ENCODE data around the gene SEC14L2. TPM values are rescaled to one million over a fixed set of nuclear protein-coding genes. Genes with fewer than 3 reads are reported as not detected.

Gene SEC14L2
- total and polyA plus RNA-seq, 2 experiments from 2014 or later = 23.3 to 41.9 TPM

DNA sequence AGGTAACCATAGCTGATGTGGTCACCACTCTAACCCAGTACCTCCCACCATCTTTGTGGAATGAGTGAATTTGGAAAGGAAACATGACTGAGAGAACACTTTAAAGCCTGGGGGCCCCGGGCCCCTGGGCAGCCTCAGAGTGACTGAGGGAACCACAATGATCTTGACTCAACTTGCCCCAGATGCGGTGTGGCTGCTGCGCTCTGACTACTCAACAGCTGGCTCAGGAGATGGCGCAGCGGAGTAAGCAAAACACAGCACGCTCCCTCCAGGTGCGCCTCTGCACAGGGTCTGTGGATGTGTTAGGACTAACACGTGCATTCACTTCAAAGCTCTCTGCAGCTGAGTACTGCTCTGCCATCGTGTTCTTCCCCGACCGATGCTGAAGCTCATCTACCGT, 15.6 kb upstream of the SEC14L2 start:
- Histone ChIP-seq H3F3A (ENCODE audit: insufficient read depth) (no peaks in the 10 kb centered on the region), H3K9me3 (ENCODE audit: low read depth) (no peaks in the 10 kb centered on the region), H3K79me2 (ENCODE audit: insufficient read depth) (no peaks in the 10 kb centered on the region), H2AFZ (no peak overlapping the region), H3K9ac (no peak overlapping the region), H3K4me1 (ENCODE audit: insufficient read depth) (peaks cover 1% of the 10 kb centered on the region), H3K4me3 (no peak overlapping the region), H3K4me2 (ENCODE audit: unreplicated experiment) (no peak overlapping the region), H3K9me2 (ENCODE audit: insufficient read depth) (no peaks in the 10 kb centered on the region), H4K20me1 (ENCODE audit: insufficient read depth) (no peaks in the 10 kb centered on the region), H3K36me3 (ENCODE audit: low read depth) (no peaks in the 10 kb centered on the region), H3K27me3 (replicated peaks; ENCODE audit: insufficient read depth) (no peaks in the 10 kb centered on the region), H3K27ac (no peak overlapping the region)
- in situ Hi-C loops (cut with MboI) = loop anchor here (10.0 kb wide), 1 partner anchor 96 kb away; the partner anchor contains the start of gene CASTOR1
- 90 to 93% methylated on average over 12 of the region's 12 CpGs for WGBS, 2 experiments (ENCODE audit: low coverage in 1 of 2, low lambda C conversion rate in 2 of 2, missing lambda C conversion rate in 2 of 2)
- TF ChIP-seq EZH2phosphoT487 (IDR thresholded peaks at IDR 0.05; ENCODE audit: insufficient read depth, low read depth) (no peak), EZH2 (IDR thresholded peaks at IDR 0.05; ENCODE audit: insufficient read depth, poor library complexity, severe bottlenecking) (no peak)
- no peak for DNase-seq

DNA sequence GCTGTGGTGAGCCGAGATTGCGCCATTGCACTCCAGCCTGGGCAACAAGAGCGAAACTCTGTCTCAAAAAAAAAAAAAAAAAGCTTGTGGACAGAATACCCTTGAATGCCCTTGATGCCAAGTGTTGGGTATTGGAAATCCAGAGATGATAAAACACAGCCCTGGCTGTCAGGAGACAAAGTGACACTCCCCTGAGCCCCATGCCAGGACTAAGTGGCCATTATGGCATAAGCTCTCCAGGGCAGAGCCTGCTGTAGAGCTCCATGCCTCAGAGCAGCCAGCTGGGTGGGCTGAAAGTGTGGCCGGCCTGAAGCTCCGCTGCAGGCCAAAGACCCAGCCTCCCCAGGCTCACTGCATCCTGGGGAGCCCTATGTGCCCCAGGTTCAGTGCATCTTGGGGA, 14.5 kb upstream of the SEC14L2 start:
- H3K4me3 ChIP-seq = no peak overlapping the region
- no peaks in the 10 kb centered on the region for H3K79me2 ChIP-seq (ENCODE audit: insufficient read depth)
- no peak overlapping the region for H3K9ac ChIP-seq
- no peaks in the 10 kb centered on the region for H3F3A ChIP-seq (ENCODE audit: insufficient read depth)
- WGBS, 2 experiments (ENCODE audit: low coverage in 1 of 2, low lambda C conversion rate in 2 of 2, missing lambda C conversion rate in 2 of 2) = 91% methylated on average over 4 to 5 of the region's 5 CpGs
- no peak overlapping the region for H2AFZ ChIP-seq
- no peak for DNase-seq
- TF ChIP-seq EZH2phosphoT487 (IDR thresholded peaks at IDR 0.05; ENCODE audit: insufficient read depth, low read depth) (no peak), EZH2 (IDR thresholded peaks at IDR 0.05; ENCODE audit: insufficient read depth, poor library complexity, severe bottlenecking) (no peak)
- no peaks in the 10 kb centered on the region for H3K9me2 ChIP-seq (ENCODE audit: insufficient read depth)
- in situ Hi-C loops (cut with MboI) = loop anchor here (10.0 kb wide), 1 partner anchor 98 kb away; the partner anchor contains the start of gene CASTOR1
- peaks cover 5% of the 10 kb centered on the region for H3K4me1 ChIP-seq (ENCODE audit: insufficient read depth)
- H3K27me3 ChIP-seq (replicated peaks; ENCODE audit: insufficient read depth) = no peaks in the 10 kb centered on the region
- no peak overlapping the region for H3K27ac ChIP-seq
- H3K4me2 ChIP-seq (ENCODE audit: unreplicated experiment) = no peak overlapping the region
- no peaks in the 10 kb centered on the region for H3K36me3 ChIP-seq (ENCODE audit: low read depth)
- H4K20me1 ChIP-seq (ENCODE audit: insufficient read depth) = no peaks in the 10 kb centered on the region
- no peaks in the 10 kb centered on the region for H3K9me3 ChIP-seq (ENCODE audit: low read depth)

- Histone ChIP-seq H3K9me2 (ENCODE audit: insufficient read depth) (no peaks in the 10 kb centered on the region), H2AFZ (no peak overlapping the region), H3F3A (ENCODE audit: insufficient read depth) (no peaks in the 10 kb centered on the region), H3K4me3 (no peak overlapping the region), H3K27ac (no peak overlapping the region), H3K9me3 (ENCODE audit: low read depth) (no peaks in the 10 kb centered on the region), H3K4me2 (ENCODE audit: unreplicated experiment) (no peak overlapping the region), H3K79me2 (ENCODE audit: insufficient read depth) (no peaks in the 10 kb centered on the region), H3K27me3 (replicated peaks; ENCODE audit: insufficient read depth) (no peaks in the 10 kb centered on the region), H3K36me3 (ENCODE audit: low read depth) (no peaks in the 10 kb centered on the region), H3K9ac (no peak overlapping the region), H3K4me1 (ENCODE audit: insufficient read depth) (peaks cover 5% of the 10 kb centered on the region), H4K20me1 (ENCODE audit: insufficient read depth) (no peaks in the 10 kb centered on the region)
- TF ChIP-seq EZH2phosphoT487 (IDR thresholded peaks at IDR 0.05; ENCODE audit: insufficient read depth, low read depth) (no peak), EZH2 (IDR thresholded peaks at IDR 0.05; ENCODE audit: insufficient read depth, poor library complexity, severe bottlenecking) (no peak)
- in situ Hi-C loops (cut with MboI) = loop anchor here (10.0 kb wide), 1 partner anchor 98 kb away; the partner anchor contains the start of gene CASTOR1
- DNase-seq = no peak
- WGBS, 2 experiments (ENCODE audit: low coverage in 1 of 2, low lambda C conversion rate in 2 of 2, missing lambda C conversion rate in 2 of 2) = 71 to 81% methylated on average over 3 of the region's 3 CpGs
Measured at GRCh38 chr22:30383061-30383460, 13.8 kb upstream of the SEC14L2 start.

DNA sequence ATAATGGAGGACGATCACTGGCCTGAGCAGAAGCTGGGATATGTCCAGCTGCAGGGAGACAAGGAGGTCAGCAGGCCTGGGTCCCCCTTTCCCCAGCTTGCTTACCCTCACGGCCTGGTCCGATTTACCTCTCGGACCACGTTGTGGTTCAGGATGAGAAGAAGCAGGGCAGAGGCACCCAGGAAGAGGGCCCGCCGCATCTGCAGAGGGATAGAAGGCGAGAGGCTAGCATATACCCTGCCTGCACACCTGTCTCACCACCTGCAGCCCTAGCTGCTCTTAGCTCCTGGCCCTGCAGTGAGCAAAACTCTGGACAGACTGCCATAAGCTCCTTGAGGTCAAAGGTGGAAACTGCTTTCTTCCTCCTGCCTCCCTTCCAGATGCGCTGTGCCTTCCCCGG, 10.9 kb upstream of the SEC14L2 start:
- no peaks in the 10 kb centered on the region for H3K27me3 ChIP-seq (replicated peaks; ENCODE audit: insufficient read depth)
- no peak overlapping the region for H3K27ac ChIP-seq
- H3K9me2 ChIP-seq (ENCODE audit: insufficient read depth) = no peaks in the 10 kb centered on the region
- no peaks in the 10 kb centered on the region for H4K20me1 ChIP-seq (ENCODE audit: insufficient read depth)
- no peaks in the 10 kb centered on the region for H3K79me2 ChIP-seq (ENCODE audit: insufficient read depth)
- no peaks in the 10 kb centered on the region for H3K9me3 ChIP-seq (ENCODE audit: low read depth)
- no peak overlapping the region for H3K4me3 ChIP-seq
- peaks cover 5% of the 10 kb centered on the region for H3K4me1 ChIP-seq (ENCODE audit: insufficient read depth)
- H3K36me3 ChIP-seq (ENCODE audit: low read depth) = no peaks in the 10 kb centered on the region
- 95 to 96% methylated on average over 10 of the region's 10 CpGs for WGBS, 2 experiments (ENCODE audit: low coverage in 1 of 2, low lambda C conversion rate in 2 of 2, missing lambda C conversion rate in 2 of 2)
- peak overlapping the region; percentile 86; the same call in 1 of the 2 replicates for H3K9ac ChIP-seq
- in situ Hi-C loops (cut with MboI) = loop anchor here (10.0 kb wide), 1 partner anchor 101 kb away; the partner anchor contains the start of gene CASTOR1
- peak overlapping the region; percentile 92 for H3K4me2 ChIP-seq (ENCODE audit: unreplicated experiment)
- no peak overlapping the region for H2AFZ ChIP-seq
- no peaks in the 10 kb centered on the region for H3F3A ChIP-seq (ENCODE audit: insufficient read depth)
- TF ChIP-seq EZH2phosphoT487 (IDR thresholded peaks at IDR 0.05; ENCODE audit: insufficient read depth, low read depth) (no peak), EZH2 (IDR thresholded peaks at IDR 0.05; ENCODE audit: insufficient read depth, poor library complexity, severe bottlenecking) (no peak)
- DNase-seq = no peak
